Breast epithelium (tissue), 3 donors: ENCODE results near the gene ST8SIA2.

ENCODE experiments used
- POLR2A ChIP-seq: fragments of 450-650 bp; IDR thresholded peaks from one replicate; pipeline ENCODE4 v1.6.1; 2016; ENCODE audit warnings: antibody characterized with exemption, mild to moderate bottlenecking, moderate library complexity
- POLR2AphosphoS5 ChIP-seq, 3 donors: sonication (generic); formaldehyde crosslinking; IDR thresholded peaks; one replicate each; pipeline ENCODE4 v1.6.1; 2017; ENCODE audit warnings: antibody characterized with exemption in 3 of 3
- TF ChIP-seq, protein P1 (sequence below), 3 donors: fragments of 450-650 bp; IDR thresholded peaks; one replicate each; pipeline ENCODE4 v1.5.1; 2016 to 2017; ENCODE audit warnings: antibody characterized with exemption in 3 of 3, mild to moderate bottlenecking in 3 of 3, moderate library complexity in 3 of 3

DNA sequence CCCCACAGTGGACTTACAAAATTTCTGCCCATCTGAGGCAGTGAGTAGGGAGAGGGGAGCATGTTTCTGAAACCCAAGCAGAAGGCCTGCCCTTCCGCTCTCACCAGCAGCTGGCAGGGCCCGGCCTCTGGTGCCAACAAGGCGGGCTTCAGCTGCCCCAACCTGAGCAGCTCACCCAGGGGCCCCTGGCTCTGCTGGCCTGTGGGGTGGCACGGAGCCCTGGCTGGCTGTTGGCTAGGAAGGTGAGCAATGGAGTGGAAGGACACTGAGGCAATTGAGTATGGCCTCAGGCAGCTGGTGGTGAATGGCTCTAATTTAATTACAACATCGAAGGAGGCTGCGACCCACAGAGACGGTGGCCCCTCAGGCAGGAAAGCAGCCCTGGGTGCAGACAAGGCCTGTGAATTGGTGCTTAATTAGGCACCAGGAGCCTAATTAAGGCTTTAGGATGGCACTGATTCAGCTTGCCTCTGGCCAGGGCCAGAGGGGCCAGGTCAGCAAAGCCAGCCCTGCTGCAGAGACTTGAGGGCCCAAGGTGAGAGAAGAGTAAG lies 60.9 kb downstream of the ST8SIA2 start:
- TF ChIP-seq, protein P1, sequence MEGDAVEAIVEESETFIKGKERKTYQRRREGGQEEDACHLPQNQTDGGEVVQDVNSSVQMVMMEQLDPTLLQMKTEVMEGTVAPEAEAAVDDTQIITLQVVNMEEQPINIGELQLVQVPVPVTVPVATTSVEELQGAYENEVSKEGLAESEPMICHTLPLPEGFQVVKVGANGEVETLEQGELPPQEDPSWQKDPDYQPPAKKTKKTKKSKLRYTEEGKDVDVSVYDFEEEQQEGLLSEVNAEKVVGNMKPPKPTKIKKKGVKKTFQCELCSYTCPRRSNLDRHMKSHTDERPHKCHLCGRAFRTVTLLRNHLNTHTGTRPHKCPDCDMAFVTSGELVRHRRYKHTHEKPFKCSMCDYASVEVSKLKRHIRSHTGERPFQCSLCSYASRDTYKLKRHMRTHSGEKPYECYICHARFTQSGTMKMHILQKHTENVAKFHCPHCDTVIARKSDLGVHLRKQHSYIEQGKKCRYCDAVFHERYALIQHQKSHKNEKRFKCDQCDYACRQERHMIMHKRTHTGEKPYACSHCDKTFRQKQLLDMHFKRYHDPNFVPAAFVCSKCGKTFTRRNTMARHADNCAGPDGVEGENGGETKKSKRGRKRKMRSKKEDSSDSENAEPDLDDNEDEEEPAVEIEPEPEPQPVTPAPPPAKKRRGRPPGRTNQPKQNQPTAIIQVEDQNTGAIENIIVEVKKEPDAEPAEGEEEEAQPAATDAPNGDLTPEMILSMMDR (IDR thresholded peaks at IDR 0.05) = no peak
- TF ChIP-seq POLR2AphosphoS5 (IDR thresholded peaks at IDR 0.05) (no peak), POLR2A (no peak)
